Astrocyte of the cerebellum (primary cell): ENCODE results near the gene CHD2.

Experiments
- DNase-seq: peaks from one replicate; pipeline ENCODE4 v3.0.0-alpha.2; 2011; ENCODE audit warnings: low read depth
- H3K4me3 ChIP-seq: 2 replicates; pipeline ENCODE4 v1.5.1; 2011; ENCODE audit warnings: mild to moderate bottlenecking, low read depth, low read length, moderate library complexity
- CTCF ChIP-seq: IDR thresholded peaks from 2 replicates; pipeline ENCODE4 v1.5.1; 2012; ENCODE audit warnings: low read length, low read depth, moderate library complexity, mild to moderate bottlenecking; ENCODE audit errors: missing control alignments
- in situ Hi-C: cut with HindIII; loops from 2 replicates; pipeline ENCODE4 v1.10.0; 2017; ENCODE audit warnings: low sequenced_read_pairs

Gene CHD2

GRCh38 chr15:92904722-92905571 is 4.8 kb downstream of the CHD2 start:
- no peak for TF ChIP-seq CTCF
- DNase-seq, result no peak
- in situ Hi-C loops, result no loop called here
- peak overlapping the region; percentile 74 for H3K4me3 ChIP-seq

GRCh38 chr15:92906020-92906419 is 5.9 kb downstream of the CHD2 start:
- no peak for TF ChIP-seq CTCF
- DNase-seq, result no peak
- no peak overlapping the region for H3K4me3 ChIP-seq
- in situ Hi-C loops, result no loop called here

GRCh38 chr15:92906563-92907081 is 6.5 kb downstream of the CHD2 start:
- in situ Hi-C loops, result no loop called here
- no peak for DNase-seq
- H3K4me3 ChIP-seq, result no peak overlapping the region
- no peak for TF ChIP-seq CTCF

- H3K4me3 ChIP-seq, result no peak overlapping the region
- no peak for DNase-seq
- TF ChIP-seq CTCF, result no peak
- in situ Hi-C loops, result no loop called here
Measured at GRCh38 chr15:92907229-92907628, 7.1 kb downstream of the CHD2 start.

GRCh38 chr15:92907896-92908712 is 8.0 kb downstream of the CHD2 start:
- DNase-seq, result no peak
- in situ Hi-C loops, result no loop called here
- no peak overlapping the region for H3K4me3 ChIP-seq
- TF ChIP-seq CTCF, result no peak

GRCh38 chr15:92908713-92909057 is 8.6 kb downstream of the CHD2 start:
- no peak for DNase-seq
- no peak overlapping the region for H3K4me3 ChIP-seq
- TF ChIP-seq CTCF, result no peak
- in situ Hi-C loops, result no loop called here
